ENCODE results near the gene PLCB2. TPM values are rescaled to one million over a fixed set of nuclear protein-coding genes. Genes with fewer than 3 reads are reported as not detected.

The PLCB2 gene
- total and polyA plus RNA-seq, 7 donors, result 0.73 to 4.6 (median 2.0) TPM

- peaks cover 4% of the 10 kb centered on the region for H3K9me3 ChIP-seq
- no peak overlapping the region for H3K27ac ChIP-seq
- intact Hi-C loops (cut with DNase I), result no loop called here
- no peak for TF ChIP-seq CTCF (IDR thresholded peaks at IDR 0.05)
- no peaks in the 10 kb centered on the region for H3K27me3 ChIP-seq (ENCODE audit: insufficient read depth in 3 of 3, low read length in 2 of 3)
- H3K4me1 ChIP-seq, result no peaks in the 10 kb centered on the region
- WGBS, 3 donors, result 52 to 62% (median 60%) methylated on average over 12 of the region's 12 CpGs
- H3K36me3 ChIP-seq (ENCODE audit: insufficient read depth in 1 of 2, low read depth in 1 of 2), result no peaks in the 10 kb centered on the region
- no peak overlapping the region for H3K4me3 ChIP-seq
- ATAC-seq, result no peak
- no peak for DNase-seq
Measured at GRCh38 chr15:40301467-40302179, 6.1 kb downstream of the PLCB2 start.

- Histone ChIP-seq H3K9me3 (peaks cover 4% of the 10 kb centered on the region), H3K36me3 (ENCODE audit: insufficient read depth in 1 of 2, low read depth in 1 of 2) (no peaks in the 10 kb centered on the region), H3K4me3 (no peak overlapping the region), H3K27me3 (ENCODE audit: insufficient read depth in 3 of 3, low read length in 2 of 3) (no peaks in the 10 kb centered on the region), H3K27ac (no peak overlapping the region), H3K4me1 (no peaks in the 10 kb centered on the region)
- no peak for TF ChIP-seq CTCF (IDR thresholded peaks at IDR 0.05)
- DNase-seq, result no peak
- intact Hi-C loops (cut with DNase I), result no loop called here
- ATAC-seq, result no peak
- WGBS, 3 donors, result 88 to 91% (median 89%) methylated on average over 2 of the region's 2 CpGs
Measured at GRCh38 chr15:40300771-40301170, 7.0 kb downstream of the PLCB2 start.

GRCh38 chr15:40300367-40300766 lies 7.4 kb downstream of the PLCB2 start:
- Histone ChIP-seq H3K4me3 (no peak overlapping the region), H3K9me3 (peaks cover 4% of the 10 kb centered on the region), H3K4me1 (no peaks in the 10 kb centered on the region), H3K27ac (no peak overlapping the region), H3K27me3 (ENCODE audit: insufficient read depth in 3 of 3, low read length in 2 of 3) (no peaks in the 10 kb centered on the region), H3K36me3 (ENCODE audit: insufficient read depth in 1 of 2, low read depth in 1 of 2) (no peaks in the 10 kb centered on the region)
- intact Hi-C loops (cut with DNase I), result no loop called here
- DNase-seq (no peak), ATAC-seq (no peak)
- TF ChIP-seq CTCF (IDR thresholded peaks at IDR 0.05), result no peak
- 97 to 99% (median 98%) methylated on average over 2 of the region's 2 CpGs for WGBS, 3 donors

- intact Hi-C loops (cut with DNase I), result no loop called here
- no peak for TF ChIP-seq CTCF (IDR thresholded peaks at IDR 0.05)
- Histone ChIP-seq H3K27ac (no peak overlapping the region), H3K27me3 (ENCODE audit: insufficient read depth in 3 of 3, low read length in 2 of 3) (no peaks in the 10 kb centered on the region), H3K9me3 (peaks cover 4% of the 10 kb centered on the region), H3K4me1 (no peaks in the 10 kb centered on the region), H3K4me3 (no peak overlapping the region), H3K36me3 (ENCODE audit: insufficient read depth in 1 of 2, low read depth in 1 of 2) (no peaks in the 10 kb centered on the region)
- no peak for ATAC-seq
- DNase-seq, result no peak
- WGBS, 3 donors, result 82 to 92% (median 83%) methylated on average over 17 of the region's 17 CpGs
Measured at GRCh38 chr15:40298216-40298935, 9.4 kb downstream of the PLCB2 start.
